ENCODE data around the gene MB.

- TF ChIP-seq CTCF (conservative IDR thresholded peaks at IDR 0.05; ENCODE audit: low read depth, low read length) (no peak), EZH2 (IDR thresholded peaks at IDR 0.05; ENCODE audit: borderline replicate concordance, low read depth, low read length, poor library complexity, severe bottlenecking) (no peak)
Observed at GRCh38 chr22:35568751-35569739, 48.1 kb downstream of the MB start.
